Adipocyte (in vitro differentiated cells): Measurements from ENCODE around the gene DHX32.
A peak's percentile ranks its signal among the peaks of the same experiment; 100 is the strongest.

Experiments used
- DNase-seq: peaks from one replicate; pipeline ENCODE4 v3.0.0-alpha.2; 2015; ENCODE audit warnings: low read depth
- H3K27me3 ChIP-seq: replicated peaks from 2 replicates; pipeline ENCODE4 v1.7.0; 2013; ENCODE audit warnings: mild to moderate bottlenecking, low read length, moderate library complexity; ENCODE audit not compliant: control insufficient read depth, insufficient read depth
- H3K36me3 ChIP-seq: 2 replicates; pipeline ENCODE4 v1.7.0; 2013; ENCODE audit warnings: low read length, mild to moderate bottlenecking, moderate library complexity; ENCODE audit not compliant: control insufficient read depth, insufficient read depth, severe bottlenecking
- H3K4me1 ChIP-seq: 2 replicates; pipeline ENCODE4 v1.7.0; 2013; ENCODE audit warnings: mild to moderate bottlenecking, low read length, moderate library complexity; ENCODE audit not compliant: control insufficient read depth, insufficient read depth
- H3K4me3 ChIP-seq: 2 replicates; pipeline ENCODE4 v1.7.0; 2013; ENCODE audit warnings: mild to moderate bottlenecking, low read length, moderate library complexity
- H3K9ac ChIP-seq: 2 replicates; pipeline ENCODE4 v1.7.0; 2013; ENCODE audit warnings: mild to moderate bottlenecking, low read length, moderate library complexity
- H3K9me3 ChIP-seq: 2 replicates; pipeline ENCODE4 v1.7.0; 2013; ENCODE audit warnings: mild to moderate bottlenecking, low read length, moderate library complexity; ENCODE audit not compliant: control insufficient read depth

DHX32 gene

GRCh38 chr10:125865120-125865519, 16.0 kb downstream of the DHX32 start:
- Histone ChIP-seq H3K9ac (no peak overlapping the region), H3K4me3 (no peak overlapping the region), H3K9me3 (no peaks in the 10 kb centered on the region), H3K36me3 (peaks cover 45% of the 10 kb centered on the region), H3K4me1 (no peaks in the 10 kb centered on the region), H3K27me3 (no peaks in the 10 kb centered on the region)
- no peak for DNase-seq

DNA sequence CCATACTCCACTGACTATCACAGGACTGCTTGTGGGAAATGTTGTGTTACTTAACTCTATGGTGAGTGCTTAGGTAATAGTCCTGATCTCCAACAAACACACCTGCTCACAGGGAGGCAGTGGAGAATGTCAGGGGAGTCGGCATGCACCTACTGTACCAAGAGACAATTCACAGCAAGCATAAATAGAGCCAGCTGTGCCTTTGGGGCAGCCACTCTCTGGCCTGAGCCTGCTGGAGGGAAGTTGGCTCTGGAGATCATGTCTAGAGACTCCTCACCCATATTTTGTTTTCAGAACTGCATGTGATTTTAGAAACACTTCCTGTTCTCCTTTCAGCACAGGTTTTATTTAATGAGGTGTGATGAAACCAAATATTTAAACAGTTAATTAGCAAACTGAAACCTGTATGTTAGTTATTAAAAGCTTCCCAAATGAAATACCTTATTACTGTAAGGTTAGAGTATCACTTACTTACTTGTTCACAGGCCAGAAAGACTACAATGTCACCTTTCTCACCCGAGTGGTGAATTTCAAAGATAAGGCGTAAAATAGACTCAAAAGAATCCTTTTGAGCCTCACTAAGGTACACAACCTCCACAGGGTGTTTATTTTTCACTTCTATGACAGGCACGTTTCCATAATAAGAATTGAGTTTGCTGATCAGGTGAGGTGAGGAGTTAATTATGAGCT, 21.8 kb downstream of the DHX32 start:
- DNase-seq, result no peak
- H3K9ac ChIP-seq, result no peak overlapping the region
- no peaks in the 10 kb centered on the region for H3K4me1 ChIP-seq
- H3K27me3 ChIP-seq, result no peaks in the 10 kb centered on the region
- H3K9me3 ChIP-seq, result no peaks in the 10 kb centered on the region
- H3K4me3 ChIP-seq, result no peak overlapping the region
- H3K36me3 ChIP-seq, result peaks cover 49% of the 10 kb centered on the region

- Histone ChIP-seq H3K4me3 (no peak overlapping the region), H3K36me3 (peaks cover 54% of the 10 kb centered on the region)
These were observed 23.8 kb downstream of the DHX32 start for GRCh38 chr10:125857185-125857760.

GRCh38 chr10:125852487-125852886, 28.6 kb downstream of the DHX32 start:
- peaks cover 56% of the 10 kb centered on the region for H3K36me3 ChIP-seq
- no peak overlapping the region for H3K9ac ChIP-seq
- H3K27me3 ChIP-seq, result no peaks in the 10 kb centered on the region
- DNase-seq, result no peak
- H3K9me3 ChIP-seq, result no peaks in the 10 kb centered on the region
- H3K4me3 ChIP-seq, result no peak overlapping the region
- H3K4me1 ChIP-seq, result peaks cover 10% of the 10 kb centered on the region

More at GRCh38 chr10:125857185-125857760, 23.8 kb downstream of the DHX32 start:
- DNase-seq, result peak; percentile 44
- no peaks in the 10 kb centered on the region for H3K4me1 ChIP-seq
- no peaks in the 10 kb centered on the region for H3K27me3 ChIP-seq
- no peak overlapping the region for H3K9ac ChIP-seq
- no peaks in the 10 kb centered on the region for H3K9me3 ChIP-seq

DNA sequence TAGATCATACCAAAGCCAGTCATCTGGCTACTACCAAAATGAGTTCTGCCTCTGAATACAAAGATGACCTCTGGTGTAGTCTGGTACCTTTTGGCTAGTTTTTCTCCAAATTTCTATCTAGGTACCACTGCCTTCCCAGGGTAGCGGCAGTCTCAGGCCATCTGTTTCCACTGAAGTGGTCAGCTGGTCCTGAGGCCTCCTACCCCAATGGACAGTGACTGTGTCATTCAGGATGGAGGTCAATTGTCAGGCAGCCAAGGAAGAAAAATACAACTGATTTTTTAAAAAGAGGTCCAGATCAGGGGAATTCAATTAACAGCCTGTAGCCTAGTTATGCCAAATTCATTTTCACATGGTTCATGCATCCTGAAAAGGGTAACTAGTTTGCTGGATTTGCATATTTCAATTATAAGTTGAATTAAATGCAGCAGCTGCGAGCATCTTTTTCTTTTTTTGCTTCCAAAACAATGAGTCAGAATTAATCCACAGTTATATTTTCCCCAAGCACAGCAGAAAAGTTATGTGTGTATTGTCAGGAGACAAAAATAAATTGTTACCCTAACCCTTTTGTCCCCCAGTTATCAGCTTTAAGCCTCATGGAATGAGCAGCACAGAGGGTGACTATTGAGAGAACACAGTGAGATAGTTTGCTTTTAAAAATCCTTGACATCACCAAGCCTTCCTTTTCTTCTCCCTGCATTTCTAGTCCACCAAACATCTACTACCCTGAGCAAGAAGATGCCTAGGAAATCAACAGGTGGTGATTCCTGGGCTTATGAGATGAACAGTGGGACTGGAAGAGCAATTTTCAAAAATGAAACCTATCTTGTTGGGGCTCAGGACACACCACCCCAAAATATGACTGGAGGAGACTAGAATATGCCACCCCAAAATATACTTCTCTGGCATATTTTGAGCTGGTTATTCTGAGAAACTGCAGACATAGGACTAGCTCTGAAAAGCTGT, 30.0 kb downstream of the DHX32 start:
- peaks cover 60% of the 10 kb centered on the region for H3K36me3 ChIP-seq
- H3K27me3 ChIP-seq, result no peaks in the 10 kb centered on the region
- DNase-seq, result no peak
- H3K4me1 ChIP-seq, result peaks cover 10% of the 10 kb centered on the region
- H3K9ac ChIP-seq, result peak overlapping the region; percentile 2
- no peak overlapping the region for H3K4me3 ChIP-seq
- H3K9me3 ChIP-seq, result no peaks in the 10 kb centered on the region

DNA sequence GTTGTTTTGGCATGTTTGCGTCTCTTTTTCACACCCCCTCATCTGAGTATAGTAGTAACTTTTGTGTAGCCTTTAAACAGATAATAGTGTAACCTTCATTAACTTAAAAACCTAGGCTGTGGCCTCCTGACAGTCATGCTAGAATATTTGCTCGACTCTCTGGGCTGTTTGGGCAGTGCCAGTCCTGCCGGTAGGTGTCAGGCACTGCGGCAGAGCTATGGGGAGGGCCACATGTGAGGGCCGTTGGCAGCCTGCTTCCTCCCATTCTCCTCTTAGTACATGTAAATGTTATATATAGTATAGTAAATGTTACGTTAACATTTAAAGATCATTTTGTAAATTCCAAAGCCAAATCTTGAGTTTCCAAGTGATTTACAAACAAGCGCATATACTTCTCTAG, 31.6 kb downstream of the DHX32 start:
- Histone ChIP-seq H3K36me3 (peaks cover 57% of the 10 kb centered on the region), H3K27me3 (no peaks in the 10 kb centered on the region), H3K9ac (no peak overlapping the region)

GRCh38 chr10:125848857-125849256, 32.2 kb downstream of the DHX32 start:
- H3K9ac ChIP-seq, result no peak overlapping the region
- H3K4me3 ChIP-seq, result no peak overlapping the region
- H3K36me3 ChIP-seq, result peaks cover 54% of the 10 kb centered on the region
- no peaks in the 10 kb centered on the region for H3K9me3 ChIP-seq
- peaks cover 27% of the 10 kb centered on the region for H3K4me1 ChIP-seq
- no peak for DNase-seq
- H3K27me3 ChIP-seq, result no peaks in the 10 kb centered on the region

More for the DNA sequence above, 31.6 kb downstream of the DHX32 start:
- no peak for DNase-seq
- Histone ChIP-seq H3K4me1 (peaks cover 23% of the 10 kb centered on the region), H3K4me3 (no peak overlapping the region), H3K9me3 (no peaks in the 10 kb centered on the region)

DNA sequence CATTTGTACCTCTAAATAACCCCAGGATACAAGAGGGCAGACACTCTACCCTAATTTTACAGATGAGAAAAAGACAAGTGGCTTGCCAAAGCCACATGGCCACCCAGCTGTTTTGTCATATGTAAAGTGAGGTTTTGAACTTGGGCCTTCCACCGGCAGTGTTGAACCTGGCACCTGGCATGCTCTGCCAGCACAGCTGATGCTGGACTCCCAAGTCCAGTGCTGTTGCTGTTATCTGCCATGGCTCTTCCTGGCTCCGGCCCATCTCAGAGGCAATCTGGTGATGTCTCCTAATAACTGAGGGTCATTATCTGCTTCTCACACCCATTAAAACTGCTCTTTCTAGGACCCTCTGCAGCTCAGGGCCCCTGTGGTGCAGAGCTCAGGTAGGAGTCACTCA, 32.7 kb downstream of the DHX32 start:
- H3K9ac ChIP-seq, result no peak overlapping the region
- no peak overlapping the region for H3K4me3 ChIP-seq
- no peaks in the 10 kb centered on the region for H3K27me3 ChIP-seq
- no peaks in the 10 kb centered on the region for H3K9me3 ChIP-seq
- H3K4me1 ChIP-seq, result peaks cover 27% of the 10 kb centered on the region
- peaks cover 50% of the 10 kb centered on the region for H3K36me3 ChIP-seq
- DNase-seq, result no peak

DNA sequence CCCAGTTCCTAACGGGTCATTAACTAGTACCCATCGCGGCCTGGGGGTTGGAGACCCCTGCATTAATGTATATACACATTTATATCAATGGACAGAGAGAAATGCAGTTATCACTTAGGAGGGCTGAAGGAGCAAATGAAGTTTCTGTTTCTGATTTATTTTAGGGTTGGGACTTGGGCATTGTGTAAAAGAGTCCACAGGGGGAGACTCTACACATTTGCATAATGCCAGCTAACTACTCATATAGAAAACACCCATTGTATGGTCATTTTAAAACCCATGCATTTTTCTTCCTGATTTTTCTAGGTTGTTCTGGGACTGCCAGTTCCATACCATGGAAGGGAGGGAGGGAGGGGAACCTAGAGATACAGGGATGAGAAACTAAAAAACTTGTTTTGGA, 34.2 kb downstream of the DHX32 start:
- DNase-seq, result no peak
- no peak overlapping the region for H3K9ac ChIP-seq
- H3K9me3 ChIP-seq, result no peaks in the 10 kb centered on the region
- H3K4me1 ChIP-seq, result peaks cover 27% of the 10 kb centered on the region
- peaks cover 44% of the 10 kb centered on the region for H3K36me3 ChIP-seq
- H3K4me3 ChIP-seq, result no peak overlapping the region
- no peaks in the 10 kb centered on the region for H3K27me3 ChIP-seq

DNA sequence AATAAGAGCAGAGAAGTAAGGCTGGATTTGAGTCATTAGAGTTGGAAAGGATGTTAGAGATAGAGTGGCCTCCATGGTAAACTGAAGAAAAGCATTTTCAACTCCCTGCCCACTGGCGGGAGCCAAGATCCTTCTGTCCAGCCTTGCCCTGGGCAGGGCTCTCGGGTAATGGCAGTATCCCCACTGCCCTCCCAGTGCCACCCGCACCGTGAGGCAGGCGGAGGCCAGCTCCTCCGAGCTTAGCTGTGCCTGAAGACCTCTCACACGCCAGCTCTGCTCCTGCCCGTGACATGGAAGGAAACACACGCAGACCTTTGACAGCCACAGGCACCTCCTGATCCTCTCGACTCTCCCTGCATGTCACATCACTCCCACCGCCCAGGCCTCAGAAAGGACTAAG, 35.5 kb downstream of the DHX32 start:
- Histone ChIP-seq H3K4me3 (no peak overlapping the region), H3K9ac (no peak overlapping the region), H3K36me3 (peaks cover 44% of the 10 kb centered on the region), H3K4me1 (peaks cover 19% of the 10 kb centered on the region), H3K9me3 (no peaks in the 10 kb centered on the region), H3K27me3 (no peaks in the 10 kb centered on the region)
- no peak for DNase-seq

GRCh38 chr10:125844751-125845221, 36.3 kb downstream of the DHX32 start:
- Histone ChIP-seq H3K4me1 (peaks cover 17% of the 10 kb centered on the region), H3K36me3 (peaks cover 49% of the 10 kb centered on the region), H3K4me3 (no peak overlapping the region), H3K9me3 (no peaks in the 10 kb centered on the region), H3K27me3 (no peaks in the 10 kb centered on the region), H3K9ac (no peak overlapping the region)
- no peak for DNase-seq
